ENCODE data around the gene GDAP1L1. TPM values are rescaled to one million over a fixed set of nuclear protein-coding genes. Genes with fewer than 3 reads are reported as not detected.

The GDAP1L1 gene
- total and polyA plus RNA-seq, 2 experiments from 2014 or later, result 0.77 to 2.2 TPM

GRCh38 chr20:44221368-44221954 is 25.6 kb upstream of the GDAP1L1 start:
- Histone ChIP-seq H3K27me3 (no peaks in the 10 kb centered on the region), H2AFZ (no peak overlapping the region), H3K9me3 (ENCODE audit: low read depth) (no peaks in the 10 kb centered on the region), H3K27ac (no peak overlapping the region), H3K79me2 (no peaks in the 10 kb centered on the region), H3K4me3 (no peak overlapping the region), H3K9me2 (replicated peaks; ENCODE audit: insufficient read depth) (no peaks in the 10 kb centered on the region), H3K36me3 (replicated peaks; ENCODE audit: insufficient read depth, low read depth) (no peaks in the 10 kb centered on the region), H3K4me2 (no peak overlapping the region), H3K4me1 (ENCODE audit: insufficient read depth) (no peaks in the 10 kb centered on the region), H4K20me1 (ENCODE audit: insufficient read depth, poor library complexity, severe bottlenecking) (no peaks in the 10 kb centered on the region)
- no peak for TF ChIP-seq CTCF (IDR thresholded peaks at IDR 0.05; ENCODE audit: poor library complexity)
- no peak for TF ChIP-seq EZH2 (IDR thresholded peaks at IDR 0.05; ENCODE audit: borderline replicate concordance)
- no peak for TF ChIP-seq EZH2phosphoT487 (IDR thresholded peaks at IDR 0.05; ENCODE audit: low read depth, severe bottlenecking, unreplicated experiment)
- no peak for DNase-seq (ENCODE audit: low spot score)
- WGBS (ENCODE audit: low lambda C conversion rate, missing lambda C conversion rate), result 84% methylated on average over 3 of the region's 3 CpGs

GRCh38 chr20:44222027-44222426 is 25.1 kb upstream of the GDAP1L1 start:
- Histone ChIP-seq H2AFZ (no peak overlapping the region), H3K4me3 (no peak overlapping the region), H3K79me2 (no peaks in the 10 kb centered on the region), H3K27me3 (no peaks in the 10 kb centered on the region), H3K9me3 (ENCODE audit: low read depth) (no peaks in the 10 kb centered on the region), H3K27ac (no peak overlapping the region), H4K20me1 (ENCODE audit: insufficient read depth, poor library complexity, severe bottlenecking) (no peaks in the 10 kb centered on the region), H3K4me1 (ENCODE audit: insufficient read depth) (no peaks in the 10 kb centered on the region), H3K9me2 (replicated peaks; ENCODE audit: insufficient read depth) (no peaks in the 10 kb centered on the region), H3K36me3 (replicated peaks; ENCODE audit: insufficient read depth, low read depth) (no peaks in the 10 kb centered on the region), H3K4me2 (no peak overlapping the region)
- no peak for DNase-seq (ENCODE audit: low spot score)
- TF ChIP-seq EZH2phosphoT487 (IDR thresholded peaks at IDR 0.05; ENCODE audit: low read depth, severe bottlenecking, unreplicated experiment) (no peak), EZH2 (IDR thresholded peaks at IDR 0.05; ENCODE audit: borderline replicate concordance) (no peak), CTCF (IDR thresholded peaks at IDR 0.05; ENCODE audit: poor library complexity) (no peak)
- 94% methylated on average over 5 of the region's 5 CpGs for WGBS (ENCODE audit: low lambda C conversion rate, missing lambda C conversion rate)

GRCh38 chr20:44222633-44223368 is 24.3 kb upstream of the GDAP1L1 start:
- Histone ChIP-seq H3K36me3 (replicated peaks; ENCODE audit: insufficient read depth, low read depth) (no peaks in the 10 kb centered on the region), H3K27me3 (no peaks in the 10 kb centered on the region), H3K4me1 (ENCODE audit: insufficient read depth) (no peaks in the 10 kb centered on the region), H3K4me2 (no peak overlapping the region), H4K20me1 (ENCODE audit: insufficient read depth, poor library complexity, severe bottlenecking) (no peaks in the 10 kb centered on the region), H3K27ac (no peak overlapping the region), H3K9me3 (ENCODE audit: low read depth) (no peaks in the 10 kb centered on the region), H3K9me2 (replicated peaks; ENCODE audit: insufficient read depth) (no peaks in the 10 kb centered on the region), H2AFZ (no peak overlapping the region), H3K79me2 (no peaks in the 10 kb centered on the region), H3K4me3 (no peak overlapping the region)
- WGBS (ENCODE audit: low lambda C conversion rate, missing lambda C conversion rate), result 61% methylated on average over 7 of the region's 7 CpGs
- DNase-seq (ENCODE audit: low spot score), result no peak
- TF ChIP-seq EZH2phosphoT487 (IDR thresholded peaks at IDR 0.05; ENCODE audit: low read depth, severe bottlenecking, unreplicated experiment), result no peak
- TF ChIP-seq CTCF (IDR thresholded peaks at IDR 0.05; ENCODE audit: poor library complexity), result no peak
- TF ChIP-seq EZH2 (IDR thresholded peaks at IDR 0.05; ENCODE audit: borderline replicate concordance), result no peak

Data from hepatocyte (in vitro differentiated cells).